Left renal pelvis (tissue), 4 donors: ENCODE measurements around the gene PPARD. TPM values are rescaled to one million over a fixed set of nuclear protein-coding genes. Genes with fewer than 3 reads are reported as not detected.
"Not testable (repeated sequence)": the region's sequence is repeated elsewhere in the genome, so short reads cannot be mapped to it uniquely, and the experiment has no call there.

ENCODE experiments used
- DNase-seq, 4 donors: peaks; one replicate each; pipeline ENCODE4 v3.0.0-alpha.2; 2013; ENCODE audit warnings: low read depth in 4 of 4, low spot score in 3 of 4
- polyA plus RNA-seq, 4 donors: library from polyadenylated mRNA; unstranded; fragments of 120-200 nt; gene quantifications; one replicate each; pipeline ENCODE4 v1.2.1, GENCODE V29; 2013; ENCODE audit not compliant: insufficient read length in 4 of 4

PPARD gene
- 10 to 100 TPM; 21.0 to 26.4 (median 23.3) TPM for polyA plus RNA-seq

GRCh38 chr6:35342258-35343091 lies at the start of gene PPARD:
Gene PPARD (plus strand): TSS chr6:35342558. CDS start chr6:35411088, 68,530 bp downstream.
- peak; percentile 90 to 92 (median 90) for DNase-seq

GRCh38 chr6:35293681-35294080 lies 48.7 kb upstream of the PPARD start:
- no peak for DNase-seq

DNA sequence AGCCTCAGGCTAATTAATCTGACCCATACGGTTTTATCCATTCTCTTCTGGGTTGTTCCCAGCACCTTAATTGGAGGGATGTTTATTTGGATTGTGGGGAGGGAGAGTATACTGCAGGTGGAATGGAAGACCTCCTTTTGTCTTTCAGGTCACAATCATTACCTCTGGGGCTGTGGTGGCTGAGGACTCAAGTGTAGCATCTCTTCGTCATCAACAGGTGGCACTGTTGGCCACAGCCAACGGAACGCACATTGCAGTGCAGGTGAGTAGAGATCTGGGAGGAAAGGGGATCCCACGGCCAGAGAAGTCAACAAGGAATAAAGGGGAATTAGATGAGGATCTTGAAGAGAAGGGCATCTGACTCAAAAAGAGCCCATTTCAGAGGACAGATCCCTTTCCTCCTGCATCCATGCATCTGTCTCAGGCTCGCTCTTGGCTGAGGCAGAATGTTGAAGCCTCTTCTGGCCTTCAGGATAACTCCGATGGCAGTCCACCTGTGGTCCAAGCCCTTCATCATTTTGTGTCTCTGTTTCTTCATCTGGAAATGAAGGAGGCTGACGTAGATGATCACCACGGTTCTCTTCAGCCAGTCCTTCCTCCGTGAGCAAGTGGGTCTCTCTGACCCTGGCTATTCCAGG lies 47.9 kb upstream of the PPARD start:
- DNase-seq = no peak

GRCh38 chr6:35295036-35295435 lies 47.3 kb upstream of the PPARD start:
- no peak for DNase-seq

GRCh38 chr6:35295521-35296315 lies 46.6 kb upstream of the PPARD start:
- DNase-seq = no peak

DNA sequence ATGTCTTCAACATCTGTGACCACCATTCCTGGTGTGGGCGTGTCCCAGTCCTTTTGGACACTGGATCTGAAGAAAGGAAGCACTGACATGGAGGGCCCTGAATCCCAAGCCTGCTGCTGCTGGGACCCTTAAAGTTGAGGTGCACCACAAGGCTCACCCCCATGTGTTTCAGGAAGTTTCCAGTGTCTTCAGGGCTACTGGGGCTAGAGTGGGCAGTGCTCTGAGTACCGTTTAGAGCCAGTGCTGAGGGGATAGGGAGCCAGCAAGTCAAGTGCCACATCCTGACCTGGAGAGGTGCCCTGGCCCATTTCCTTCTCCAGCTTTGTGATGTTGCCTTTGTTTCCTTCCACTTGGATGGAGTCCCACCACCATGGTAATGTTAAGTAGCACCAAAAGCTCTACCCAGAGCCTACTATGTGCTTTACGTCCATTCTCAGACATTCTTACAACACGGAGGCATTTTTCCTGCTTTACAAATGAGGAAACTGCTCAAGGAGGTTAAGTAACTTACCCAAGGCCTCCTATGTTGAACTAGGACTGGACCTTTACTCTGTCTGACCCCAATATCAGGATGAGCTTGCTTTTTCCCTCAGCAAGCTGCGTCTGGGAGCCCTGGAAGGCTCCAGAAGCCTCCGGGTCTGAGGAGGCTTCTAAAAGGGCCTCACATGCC lies 45.3 kb upstream of the PPARD start:
- no peak for DNase-seq

DNA sequence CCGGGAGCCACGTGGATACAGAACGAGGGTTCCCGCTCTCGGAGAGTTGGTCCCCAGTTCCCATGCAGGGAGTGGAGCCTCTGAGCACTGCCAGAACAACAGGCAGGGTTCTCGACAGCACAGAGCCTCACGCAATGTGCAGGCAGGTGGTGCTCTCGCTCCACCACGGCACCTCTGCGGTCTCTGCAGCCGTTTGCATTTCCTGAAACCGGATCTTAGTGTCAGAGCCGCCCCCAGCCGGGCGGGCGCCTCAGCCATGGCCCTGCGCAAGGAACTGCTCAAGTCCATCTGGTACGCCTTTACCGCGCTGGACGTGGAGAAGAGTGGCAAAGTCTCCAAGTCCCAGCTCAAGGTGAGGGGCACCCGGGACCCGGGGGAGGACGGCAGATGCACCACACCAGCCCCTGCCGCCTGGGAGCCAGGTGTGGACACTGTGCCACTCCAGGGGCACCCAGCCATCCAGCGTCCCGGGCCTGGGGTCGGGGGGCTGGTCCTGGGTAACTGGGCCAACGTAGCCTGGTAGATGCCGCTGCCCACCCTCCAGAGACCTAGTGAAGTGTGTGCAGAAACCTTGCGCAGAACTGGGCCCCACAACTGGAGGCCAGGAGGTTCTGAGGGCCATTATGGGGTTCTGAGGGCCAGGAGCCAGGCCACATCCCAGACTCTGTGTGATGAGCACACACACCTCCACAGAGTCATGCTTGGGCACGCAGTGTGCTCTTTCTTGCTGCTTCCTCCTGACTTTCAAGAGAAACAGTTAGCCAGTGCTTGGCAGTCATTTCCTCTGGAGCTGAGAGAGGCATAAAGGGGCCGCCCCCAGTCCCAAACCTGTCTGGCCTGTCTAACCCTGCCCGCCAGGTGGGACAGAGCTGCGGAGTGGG lies 44.5 kb upstream of the PPARD start, which contains the start of gene DEF6:
DEF6 (plus strand) TSS at position 218 of the 881 bp plus-strand sequence; CDS start at position 257, 39 bp downstream.
- peak; percentile 68 to 83 (median 78) for DNase-seq

GRCh38 chr6:35298625-35299140 lies 43.7 kb upstream of the PPARD start:
- DNase-seq = no peak

GRCh38 chr6:35299674-35300073 lies 42.7 kb upstream of the PPARD start:
- DNase-seq = no peak

DNA sequence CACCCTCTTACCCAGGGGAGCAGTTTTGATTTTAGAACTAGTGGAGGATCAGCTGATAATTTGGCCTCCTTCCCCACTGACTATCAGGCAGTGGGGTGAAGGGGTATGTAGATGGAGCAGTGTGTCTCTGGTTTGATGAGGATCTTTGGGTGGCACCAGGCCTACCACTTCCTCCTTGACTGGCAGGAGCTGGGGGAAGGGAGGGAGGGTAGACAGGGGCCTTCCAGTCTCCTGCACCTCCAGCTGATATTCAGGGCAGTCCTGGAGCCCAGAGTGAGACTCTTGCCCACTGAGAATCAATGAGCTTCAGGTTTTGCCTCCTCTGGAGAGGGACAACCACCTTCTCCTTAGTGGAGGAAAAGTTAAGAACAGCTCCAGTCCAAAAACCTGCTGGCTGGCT lies 41.5 kb upstream of the PPARD start:
- no peak for DNase-seq

DNA sequence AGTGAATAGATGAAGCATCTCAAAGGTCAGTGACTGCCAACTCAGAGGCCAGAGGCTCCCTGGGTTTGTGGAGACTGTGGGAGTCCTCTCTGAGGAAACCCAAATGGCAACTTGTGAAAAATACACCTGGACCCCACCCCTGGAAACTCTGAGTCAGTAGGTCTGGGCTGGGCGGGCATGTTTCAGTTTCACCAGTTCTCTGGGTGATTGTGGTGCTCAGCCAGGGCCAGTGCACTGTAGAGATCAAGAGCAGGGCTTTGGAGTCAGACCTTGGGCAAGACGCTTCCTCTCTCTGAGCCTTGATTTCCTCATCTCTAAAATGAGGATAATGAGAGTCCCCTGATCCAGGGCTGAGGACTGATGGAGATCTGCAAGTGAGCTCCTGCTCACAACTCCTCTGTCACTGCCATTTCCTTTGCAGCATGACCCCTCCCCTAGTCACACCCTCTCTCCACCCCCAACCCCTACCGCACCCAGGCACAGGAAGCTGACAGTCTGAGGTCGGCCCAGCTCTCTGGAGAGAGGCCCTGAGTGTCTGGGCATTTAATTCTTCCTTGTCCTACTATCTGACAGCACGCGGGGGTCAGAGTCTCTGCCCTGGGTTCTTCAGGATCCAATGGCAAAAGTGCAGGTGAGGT lies 39.6 kb upstream of the PPARD start:
- DNase-seq = no peak

- no peak for DNase-seq
These were observed 38.1 kb upstream of the PPARD start for GRCh38 chr6:35304299-35304698.

GRCh38 chr6:35305117-35305516 lies 37.2 kb upstream of the PPARD start:
- no peak for DNase-seq

DNA sequence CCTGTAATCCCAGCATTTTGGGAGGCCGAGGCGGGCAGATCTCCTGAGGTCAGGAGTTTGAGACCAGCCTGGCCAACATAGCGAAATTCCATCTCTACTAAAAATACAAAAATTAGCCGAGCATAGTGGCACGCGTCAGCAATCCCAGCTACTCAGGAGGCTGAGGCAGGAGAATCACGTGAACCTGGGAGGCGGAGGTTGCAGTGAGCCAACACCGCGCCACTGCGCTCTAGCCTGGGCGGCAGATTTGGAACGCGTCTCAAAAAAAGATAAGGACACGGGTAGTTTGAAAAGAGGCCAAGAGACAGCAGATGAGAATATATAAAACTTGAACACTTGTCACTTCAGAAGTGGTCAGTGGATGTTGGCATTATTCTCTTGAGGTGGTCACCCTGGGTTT lies 35.2 kb upstream of the PPARD start:
- DNase-seq = not testable (repeated sequence)

DNA sequence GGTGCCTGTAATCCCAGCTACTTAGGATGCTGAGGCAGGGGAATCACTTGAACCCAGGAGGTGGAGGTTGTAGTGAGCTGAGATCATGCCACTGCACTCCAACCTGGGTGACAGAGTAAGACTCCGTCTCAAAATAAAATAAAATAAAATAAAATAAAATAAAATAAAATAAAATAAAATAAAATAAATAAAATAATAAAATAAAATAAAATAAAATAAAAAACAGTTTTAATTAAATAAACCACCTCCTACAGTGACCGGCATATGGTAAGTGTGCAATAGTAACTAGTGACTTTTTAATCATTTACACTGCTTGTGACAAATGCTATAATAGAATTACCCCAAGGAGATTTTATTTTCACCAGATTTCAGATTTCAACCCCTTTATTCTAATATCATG lies 33.8 kb upstream of the PPARD start:
- DNase-seq = not testable (repeated sequence)

- no peak for DNase-seq
These were observed 32.6 kb upstream of the PPARD start for GRCh38 chr6:35309611-35310264.

- DNase-seq = no peak
These were observed 32.0 kb upstream of the PPARD start for GRCh38 chr6:35310265-35310831.
